K562 (cell line): ENCODE data around the gene SPOCK2. TPM values are rescaled to one million over a fixed set of nuclear protein-coding genes. Genes with fewer than 3 reads are reported as not detected.

Experiments
- ATAC-seq: fragments of 200-7000 bp; cut with Tn5 transposase; 3 replicates; pipeline ENCODE4 v1.9.1; 2020; ENCODE audit warnings: moderate library complexity
- BruUV-seq: library from RNA; stranded (reverse); fragments of 400-500 nt; replicated peaks from 2 replicates; lab custom pipeline; 2021; lab: Mats Ljungman, UMichigan
- CTCF ChIA-PET: fragments of 300-600 bp; formaldehyde crosslinking; extraction: SDS; loops from one replicate; lab custom pipeline; 2021; ENCODE audit warnings: low intra/inter-chr PET ratio; lab: Yijun Ruan, JAX
- POLR2A ChIA-PET: fragments of 300-600, 350-650 bp; sonication (Branson Sonifier 250); formaldehyde crosslinking; extraction: SDS; loops from one replicate; lab custom pipeline; 2021; ENCODE audit warnings: antibody characterized with exemption, inconsistent platforms; lab: Yijun Ruan, JAX
- DNase-seq, 4 experiments: peaks; one replicate each; pipeline versions ENCODE4 v3.0.0 to v3.0.0-alpha.2; 2011 to 2018; ENCODE audit warnings: low spot score in 3 of 4, mixed read lengths in 3 of 4; ENCODE audit errors: extremely low read depth in 1 of 4
- FAIRE-seq: peaks from 2 replicates; lab custom pipeline; 2011; peaks lifted over from hg19 to GRCh38; lab: Jason Lieb, UNC
- H2AFZ ChIP-seq: 2 replicates; pipeline ENCODE4 v1.6.0; 2011; ENCODE audit warnings: low read depth, low read length, control low read depth, inconsistent platforms
- H3K27ac ChIP-seq: fragments of 200-600 bp; 3 replicates; pipeline ENCODE4 v1.8.0; 2011; ENCODE audit warnings: low read depth, mild to moderate bottlenecking, control low read depth, inconsistent platforms, low read length, moderate library complexity, mixed read lengths; ENCODE audit errors: extremely low read depth
- H3K27me3 ChIP-seq, 2 experiments: fragments of 300-600 bp in 1 of 2; 2 replicates in 1 of 2; 3 replicates in 1 of 2; pipeline versions ENCODE4 v1.6.0 to v1.8.0; 2011; ENCODE audit warnings: inconsistent platforms in 2 of 2, low read length in 2 of 2, mild to moderate bottlenecking in 1 of 2, mixed read lengths in 1 of 2, moderate library complexity in 1 of 2; ENCODE audit not compliant: control insufficient read depth in 2 of 2, insufficient read depth in 2 of 2
- H3K36me3 ChIP-seq: fragments of 300-600 bp; 3 replicates; pipeline ENCODE4 v1.8.0; 2011; ENCODE audit warnings: mild to moderate bottlenecking, low read length, inconsistent platforms; ENCODE audit not compliant: control insufficient read depth, insufficient read depth
- H3K4me1 ChIP-seq, 2 experiments: fragments of 200-600 bp in 1 of 2; replicated peaks in 1 of 2; 2 replicates in 1 of 2; 3 replicates in 1 of 2; pipeline versions ENCODE4 v1.5.1 to v1.8.0; 2011; ENCODE audit warnings: inconsistent platforms in 2 of 2, low read length in 2 of 2, mild to moderate bottlenecking in 1 of 2, mixed read lengths in 1 of 2, moderate library complexity in 1 of 2; ENCODE audit not compliant: control insufficient read depth in 2 of 2, insufficient read depth in 2 of 2
- H3K4me2 ChIP-seq: 2 replicates; pipeline ENCODE4 v1.6.1; 2011; ENCODE audit warnings: low read length, control low read depth, inconsistent platforms, mixed read lengths; ENCODE audit not compliant: insufficient read depth
- H3K4me3 ChIP-seq: fragments of 200-600 bp; sonication (generic), shearing (Covaris generic); 2 replicates; pipeline ENCODE4 v1.5.1; 2016; ENCODE audit warnings: control low read depth, inconsistent platforms
- H3K79me2 ChIP-seq: fragments of 200-600 bp; 3 replicates; pipeline ENCODE4 v1.8.0; 2011; ENCODE audit warnings: low read length, inconsistent platforms; ENCODE audit not compliant: control insufficient read depth, insufficient read depth
- H3K9ac ChIP-seq, 2 experiments: 2 replicates each; pipeline versions ENCODE4 v1.6.0 to v1.6.1; 2011; ENCODE audit warnings: low read depth in 2 of 2, low read length in 2 of 2, control low read depth in 1 of 2, inconsistent platforms in 1 of 2, mild to moderate bottlenecking in 1 of 2, mixed read lengths in 1 of 2; ENCODE audit not compliant: insufficient read depth in 1 of 2
- H3K9me1 ChIP-seq: one replicate; pipeline ENCODE4 v1.6.0; 2011; ENCODE audit warnings: inconsistent platforms, mild to moderate bottlenecking, low read length, moderate library complexity; ENCODE audit not compliant: control insufficient read depth, insufficient read depth
- H3K9me3 ChIP-seq: replicated peaks from 2 replicates; pipeline ENCODE4 v1.5.1; 2011; ENCODE audit warnings: low read depth, low read length, inconsistent platforms; ENCODE audit not compliant: control insufficient read depth, insufficient read depth
- H4K20me1 ChIP-seq: replicated peaks from 2 replicates; pipeline ENCODE4 v1.6.1; 2011; ENCODE audit warnings: low read length, inconsistent platforms, mixed read lengths; ENCODE audit not compliant: control insufficient read depth, insufficient read depth
- HIVEP1 ChIP-seq: fragments of 250-450 bp; sonication (Bioruptor Pico); IDR thresholded peaks from 2 replicates; pipeline ENCODE4 v1.4.0; 2020; ENCODE audit warnings: mild to moderate bottlenecking
- POLR3G ChIP-seq: IDR thresholded peaks from 2 replicates; pipeline ENCODE4 v1.6.1; 2011; ENCODE audit not compliant: insufficient read length, insufficient replicate concordance; ENCODE audit errors: extremely low read depth
- RBFOX2 ChIP-seq: fragments of 200-400 bp; formaldehyde crosslinking; IDR thresholded peaks from 2 replicates; pipeline ENCODE4 v1.6.1; 2017; ENCODE audit warnings: low read depth, mild to moderate bottlenecking, low read length, moderate library complexity
- ZNF140 ChIP-seq: fragments of 250-450 bp; sonication (Bioruptor Pico); IDR thresholded peaks from 2 replicates; pipeline ENCODE4 v1.8.0; 2021; ENCODE audit warnings: moderate library complexity, mild to moderate bottlenecking, inconsistent platforms
- ZNF174 ChIP-seq: fragments of 250-450 bp; sonication (Bioruptor Pico); IDR thresholded peaks from 2 replicates; pipeline ENCODE4 v1.4.0; 2020; ENCODE audit warnings: mild to moderate bottlenecking
- ZNF253 ChIP-seq: fragments of 250-450 bp; sonication (Bioruptor Pico); conservative IDR thresholded peaks from 2 replicates; pipeline ENCODE4 v1.6.1; 2021; ENCODE audit warnings: mild to moderate bottlenecking
- WGBS: fragments of 100-300 bp; shearing (Covaris generic); methylation state at CpG from one replicate; pipeline ENCODE4 v1.1.6; 2016; ENCODE audit warnings: low coverage, mixed read lengths; ENCODE audit not compliant: insufficient coverage; ENCODE audit errors: missing lambda C conversion rate; 5-methylcytosine and 5-hydroxymethylcytosine counted together
- in situ Hi-C: fragments of 300-500 bp; cut with MboI; formaldehyde crosslinking; loops from 4 replicates; pipeline ENCODE4 v1.15.0; 2018; ENCODE audit warnings: inconsistent platforms, mixed read lengths
- intact Hi-C: fragments of 100-400 bp; cut with micrococcal nuclease; formaldehyde crosslinking; loops from 2 replicates; pipeline ENCODE4 v1.14.2; 2022
- polyA plus RNA-seq, 8 experiments: library from polyadenylated mRNA; depleted of rRNA in 4 of 8; stranded (reverse) in 5 of 8; unstranded in 3 of 8; fragments of >200 nt; fragmentation: Nextera tagmentation in 2 of 8; fragmentation: Illumina TruSeq in 1 of 8; extraction: Ambion mirVana in 2 of 8; extraction: Trizol in 1 of 8; gene quantifications; 2 replicates each; pipeline versions ENCODE4 v1.2.1 to v1.2.3, GENCODE V29; 2011 to 2014; ENCODE audit warnings: inconsistent platforms in 1 of 8, missing spikeins in 1 of 8
- total RNA-seq, 7 experiments: library from RNA; depleted of rRNA in 6 of 7; stranded (reverse); fragments of >200 nt in 6 of 7; fragmentation: Illumina TruSeq in 2 of 7; extraction: Trizol in 2 of 7; gene quantifications; 2 replicates each; pipeline versions ENCODE4 v1.2.1 to v1.2.3, GENCODE V29; 2011 to 2021; ENCODE audit warnings: low replicate concordance in 1 of 7
- TF ChIP-seq, protein P1 (sequence below): sonication (generic); IDR thresholded peaks from 2 replicates; pipeline ENCODE4 v1.6.1; 2016
- TF ChIP-seq, protein P2 (sequence below): fragments of 250-450 bp; sonication (Bioruptor Pico); IDR thresholded peaks from 2 replicates; pipeline ENCODE4 v1.8.0; 2022; ENCODE audit warnings: inconsistent platforms

Gene SPOCK2
- total and polyA plus RNA-seq, 9 of the 15 experiments (the other 6 are each of a cell fraction or from before 2014, with no cell fraction given): 0.04 to 0.86 (median 0.11) TPM; not detected in 2

DNA sequence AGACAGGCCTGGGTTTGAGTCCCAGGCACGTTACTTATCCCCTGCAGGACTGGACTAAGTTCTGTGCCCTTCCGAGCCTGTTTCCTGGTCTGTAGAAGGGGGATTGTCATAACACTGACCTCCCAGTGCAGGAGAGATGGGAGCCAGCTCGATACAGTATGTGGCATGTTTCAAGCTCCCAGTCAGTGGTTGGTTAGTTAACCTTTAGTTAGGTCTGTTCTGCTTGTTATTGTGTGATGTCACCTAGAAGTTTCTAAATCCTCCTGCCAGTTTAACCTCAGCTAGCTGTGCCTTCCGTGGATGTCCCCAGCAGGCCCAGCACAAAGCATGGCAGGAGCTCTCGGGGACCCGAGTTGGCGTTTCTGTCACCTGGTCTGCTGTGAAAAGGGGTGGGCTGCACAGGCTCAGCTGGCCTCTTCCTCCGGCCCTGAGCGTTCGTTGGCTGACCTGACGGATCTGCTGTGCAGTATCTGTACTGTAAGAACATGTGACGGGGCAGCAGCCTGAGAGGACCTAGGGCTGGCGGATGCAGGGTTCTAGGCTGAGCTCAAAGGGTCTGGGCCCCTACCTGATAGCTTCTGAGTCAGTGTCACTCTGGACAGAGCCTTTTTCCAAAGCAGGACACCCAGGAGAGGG is 53.0 kb downstream of the SPOCK2 start:
- Histone ChIP-seq H3K4me1 (peaks cover 3 to 4% of the 10 kb centered on the region in 2 experiments; a peak in 3 of 5 replicates), H3K79me2 (no peaks in the 10 kb centered on the region), H3K27me3 (peaks cover 19 to 61% of the 10 kb centered on the region in 2 experiments; a peak in 4 of 5 replicates), H3K9ac (peak overlapping the region in 1 of 2 experiments; percentile 72; a peak in 2 of 4 replicates), H3K4me3 (no peak overlapping the region), H3K27ac (no peak overlapping the region), H3K36me3 (no peaks in the 10 kb centered on the region), H4K20me1 (no peaks in the 10 kb centered on the region), H3K4me2 (no peak overlapping the region), H3K9me1 (no peaks in the 10 kb centered on the region), H3K9me3 (no peaks in the 10 kb centered on the region), H2AFZ (peak overlapping the region; percentile 10; the same call in 1 of the 2 replicates)
- FAIRE-seq: no peak
- POLR2A ChIA-PET: interaction anchor here (0.7 to 0.9 kb wide), 2 partner anchors 8 to 10 kb away, joined by 3 read pairs; no protein-coding TSS in a partner anchor
- no peak for DNase-seq
- in situ Hi-C loops (no loop called here), intact Hi-C loops (no loop called here)
- ATAC-seq: no peak
- BruUV-seq: no TSS peak
- TF ChIP-seq, protein P1, sequence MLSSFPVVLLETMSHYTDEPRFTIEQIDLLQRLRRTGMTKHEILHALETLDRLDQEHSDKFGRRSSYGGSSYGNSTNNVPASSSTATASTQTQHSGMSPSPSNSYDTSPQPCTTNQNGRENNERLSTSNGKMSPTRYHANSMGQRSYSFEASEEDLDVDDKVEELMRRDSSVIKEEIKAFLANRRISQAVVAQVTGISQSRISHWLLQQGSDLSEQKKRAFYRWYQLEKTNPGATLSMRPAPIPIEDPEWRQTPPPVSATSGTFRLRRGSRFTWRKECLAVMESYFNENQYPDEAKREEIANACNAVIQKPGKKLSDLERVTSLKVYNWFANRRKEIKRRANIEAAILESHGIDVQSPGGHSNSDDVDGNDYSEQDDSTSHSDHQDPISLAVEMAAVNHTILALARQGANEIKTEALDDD: peak; percentile 60
- no peak for TF ChIP-seq ZNF174 (CRISPR knock-in tag)
- TF ChIP-seq, protein P2, sequence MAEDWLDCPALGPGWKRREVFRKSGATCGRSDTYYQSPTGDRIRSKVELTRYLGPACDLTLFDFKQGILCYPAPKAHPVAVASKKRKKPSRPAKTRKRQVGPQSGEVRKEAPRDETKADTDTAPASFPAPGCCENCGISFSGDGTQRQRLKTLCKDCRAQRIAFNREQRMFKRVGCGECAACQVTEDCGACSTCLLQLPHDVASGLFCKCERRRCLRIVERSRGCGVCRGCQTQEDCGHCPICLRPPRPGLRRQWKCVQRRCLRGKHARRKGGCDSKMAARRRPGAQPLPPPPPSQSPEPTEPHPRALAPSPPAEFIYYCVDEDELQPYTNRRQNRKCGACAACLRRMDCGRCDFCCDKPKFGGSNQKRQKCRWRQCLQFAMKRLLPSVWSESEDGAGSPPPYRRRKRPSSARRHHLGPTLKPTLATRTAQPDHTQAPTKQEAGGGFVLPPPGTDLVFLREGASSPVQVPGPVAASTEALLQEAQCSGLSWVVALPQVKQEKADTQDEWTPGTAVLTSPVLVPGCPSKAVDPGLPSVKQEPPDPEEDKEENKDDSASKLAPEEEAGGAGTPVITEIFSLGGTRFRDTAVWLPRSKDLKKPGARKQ (CRISPR knock-in tag): no peak
- TF ChIP-seq RBFOX2: no peak
- TF ChIP-seq HIVEP1 (CRISPR knock-in tag): no peak
- no peak for TF ChIP-seq ZNF140 (CRISPR knock-in tag)
- no peak for TF ChIP-seq POLR3G
- no peak for TF ChIP-seq ZNF253 (CRISPR knock-in tag)
- 26% methylated on average over 13 of the region's 13 CpGs for WGBS
- CTCF ChIA-PET: no interaction called here
